ACC112 (cell line): Measurements from ENCODE around the gene SALL3.

ENCODE experiments used
- H2AFZ ChIP-seq: fragments of 200-600 bp; sonication (generic); one replicate; pipeline ENCODE4 v1.6.0; 2017; ENCODE audit warnings: antibody characterized with exemption, low read length; ENCODE audit not compliant: unreplicated experiment
- H3K27ac ChIP-seq: fragments of 200-600 bp; sonication (generic); 2 replicates; pipeline ENCODE4 v1.5.1; 2014; ENCODE audit warnings: low read depth, mild to moderate bottlenecking, antibody characterized with exemption, low read length, moderate library complexity
- H3K27me3 ChIP-seq: fragments of 200-600 bp; sonication (generic); 2 replicates; pipeline ENCODE4 v1.6.1; 2014; ENCODE audit warnings: mild to moderate bottlenecking, antibody characterized with exemption, low read length, moderate library complexity, mixed read lengths; ENCODE audit not compliant: insufficient read depth
- H3K36me3 ChIP-seq: fragments of 200-600 bp; sonication (generic); 2 replicates; pipeline ENCODE4 v1.6.1; 2016; ENCODE audit warnings: mild to moderate bottlenecking, antibody characterized with exemption, low read length, moderate library complexity, mixed read lengths; ENCODE audit not compliant: insufficient read depth
- H3K4me1 ChIP-seq: fragments of 200-600 bp; sonication (generic); one replicate; pipeline ENCODE4 v1.6.1; 2016; ENCODE audit warnings: low read length, mixed read lengths; ENCODE audit not compliant: insufficient read depth, unreplicated experiment, control insufficient read depth
- H3K4me3 ChIP-seq: fragments of 200-600 bp; sonication (generic); 2 replicates; pipeline ENCODE4 v1.5.1; 2014; ENCODE audit warnings: mild to moderate bottlenecking, low read depth, low read length
- H3K79me2 ChIP-seq: fragments of 200-600 bp; sonication (generic); one replicate; pipeline ENCODE4 v1.6.0; 2016; ENCODE audit warnings: low read length; ENCODE audit not compliant: control insufficient read depth, unreplicated experiment, insufficient read depth

Gene SALL3

GRCh38 chr18:79046522-79046921 is 66.9 kb downstream of the SALL3 start:
- no peak overlapping the region for H3K4me3 ChIP-seq
- no peak overlapping the region for H2AFZ ChIP-seq
- H3K27ac ChIP-seq: no peak overlapping the region
- H3K36me3 ChIP-seq: no peaks in the 10 kb centered on the region
- no peaks in the 10 kb centered on the region for H3K4me1 ChIP-seq
- H3K79me2 ChIP-seq: no peaks in the 10 kb centered on the region
- no peaks in the 10 kb centered on the region for H3K27me3 ChIP-seq

GRCh38 chr18:79047556-79048244 is 68.1 kb downstream of the SALL3 start:
- Histone ChIP-seq H3K4me3 (no peak overlapping the region), H3K36me3 (no peaks in the 10 kb centered on the region), H3K27ac (no peak overlapping the region), H3K4me1 (no peaks in the 10 kb centered on the region), H3K27me3 (no peaks in the 10 kb centered on the region), H2AFZ (no peak overlapping the region), H3K79me2 (no peaks in the 10 kb centered on the region)

- no peaks in the 10 kb centered on the region for H3K4me1 ChIP-seq
- no peaks in the 10 kb centered on the region for H3K27me3 ChIP-seq
- H3K27ac ChIP-seq: no peak overlapping the region
- no peak overlapping the region for H2AFZ ChIP-seq
- H3K4me3 ChIP-seq: no peak overlapping the region
- no peaks in the 10 kb centered on the region for H3K79me2 ChIP-seq
- no peaks in the 10 kb centered on the region for H3K36me3 ChIP-seq
Observed at GRCh38 chr18:79048245-79048632, 68.6 kb downstream of the SALL3 start.

- Histone ChIP-seq H3K79me2 (no peaks in the 10 kb centered on the region), H3K27me3 (peaks cover 9% of the 10 kb centered on the region; the same call in 1 of the 2 replicates), H3K4me1 (no peaks in the 10 kb centered on the region), H3K27ac (no peak overlapping the region), H3K36me3 (no peaks in the 10 kb centered on the region), H2AFZ (no peak overlapping the region), H3K4me3 (no peak overlapping the region)
Observed at GRCh38 chr18:79049506-79049905, 69.9 kb downstream of the SALL3 start.
